OCI-LY1 (cell line): ENCODE measurements around the gene PRIM1.

Source experiments
- CTCF ChIP-seq: fragments of 200-600 bp; sonication (generic), shearing (Covaris generic); IDR thresholded peaks from 2 replicates; pipeline ENCODE4 v1.5.1; 2017; ENCODE audit warnings: mild to moderate bottlenecking, antibody characterized with exemption, low read length, moderate library complexity, mixed read lengths
- EZH2 ChIP-seq: fragments of 200-600 bp; sonication (generic), shearing (Covaris generic); IDR thresholded peaks from 2 replicates; pipeline ENCODE4 v1.8.0; 2017; ENCODE audit warnings: borderline replicate concordance, mixed run types, mild to moderate bottlenecking, antibody characterized with exemption, low read length, moderate library complexity, mixed read lengths

GRCh38 chr12:56722832-56723231 lies 29.3 kb downstream of the PRIM1 start:
- TF ChIP-seq CTCF (no peak), EZH2 (no peak)
